ENCODE measurements around the gene FNDC10.
A peak's percentile ranks its signal among the peaks of the same experiment; 100 is the strongest.
"Not testable (repeated sequence)": the region's sequence is repeated elsewhere in the genome, so short reads cannot be mapped to it uniquely, and the experiment has no call there.

Gene FNDC10

DNA sequence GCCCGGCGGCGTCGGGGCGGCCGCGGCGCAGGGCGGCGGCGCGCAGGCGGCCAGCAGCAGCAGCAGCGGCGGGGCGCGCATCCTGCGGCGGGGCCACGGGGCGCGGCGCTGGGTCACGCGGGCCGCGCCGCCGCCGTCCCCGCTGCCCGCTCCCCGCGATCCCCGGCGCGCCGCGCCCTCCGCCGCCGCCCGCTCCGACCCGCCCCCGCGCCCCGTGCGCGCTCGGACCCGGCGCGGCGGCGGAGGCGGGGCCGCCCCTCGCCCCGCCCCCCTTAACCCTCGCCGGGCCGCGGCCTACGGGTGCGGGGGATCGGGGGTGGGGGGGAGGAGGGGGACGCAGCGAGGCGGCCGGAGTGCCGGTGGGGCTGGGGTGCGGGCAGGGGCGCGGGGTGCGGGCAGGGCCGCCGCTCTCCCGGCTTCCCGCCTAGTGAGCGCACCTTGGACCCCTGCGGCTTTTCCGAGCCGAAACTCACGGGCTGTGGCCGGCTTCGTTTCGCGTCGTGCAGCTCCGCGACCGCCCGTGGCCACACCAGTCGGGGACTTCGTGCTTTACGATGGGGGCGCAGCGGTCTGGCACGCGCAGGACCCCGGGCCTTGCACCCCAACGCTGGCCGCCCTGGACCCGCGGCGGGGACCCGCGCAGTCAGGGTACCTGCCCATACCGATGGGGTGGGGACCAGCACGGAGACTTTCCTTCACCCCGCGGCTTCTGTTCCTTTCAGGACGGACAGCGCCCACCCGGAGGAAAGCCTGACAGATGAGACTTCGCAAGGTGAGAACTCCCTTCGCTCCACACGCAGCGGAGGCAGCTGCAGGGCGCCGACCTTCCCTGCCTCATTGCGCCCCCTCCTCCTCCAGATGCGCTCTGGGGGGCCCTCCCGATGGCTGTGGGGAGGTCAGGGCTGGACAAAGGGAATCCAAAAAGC is at the start of gene FNDC10:
TSS of gene FNDC10 (minus strand) at position 201 of the 926 bp plus-strand sequence. CDS start at position 81, 120 bp downstream.
- no peak for DNase-seq (ENCODE audit: low spot score)

DNA sequence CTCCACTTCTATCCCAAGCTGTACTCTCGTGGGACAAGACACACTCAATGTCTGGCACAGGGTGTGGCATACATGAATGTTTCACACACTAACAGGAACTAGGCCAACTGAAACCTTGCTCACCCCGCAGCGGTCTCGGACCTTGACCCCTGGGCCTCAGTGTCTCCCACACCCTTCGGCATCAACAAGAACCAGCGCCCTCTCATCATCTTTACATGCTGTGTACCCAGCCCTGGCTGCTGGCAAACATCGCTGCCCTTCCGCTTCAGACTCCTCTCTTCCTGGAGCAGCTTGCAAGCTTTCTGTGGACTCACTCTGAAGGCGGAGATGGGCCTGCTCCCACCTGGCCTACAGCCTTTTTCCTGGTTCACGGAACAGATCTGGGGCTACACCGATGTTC is 48.3 kb upstream of the FNDC10 start:
- not testable (repeated sequence) for DNase-seq (ENCODE audit: low spot score)

DNA sequence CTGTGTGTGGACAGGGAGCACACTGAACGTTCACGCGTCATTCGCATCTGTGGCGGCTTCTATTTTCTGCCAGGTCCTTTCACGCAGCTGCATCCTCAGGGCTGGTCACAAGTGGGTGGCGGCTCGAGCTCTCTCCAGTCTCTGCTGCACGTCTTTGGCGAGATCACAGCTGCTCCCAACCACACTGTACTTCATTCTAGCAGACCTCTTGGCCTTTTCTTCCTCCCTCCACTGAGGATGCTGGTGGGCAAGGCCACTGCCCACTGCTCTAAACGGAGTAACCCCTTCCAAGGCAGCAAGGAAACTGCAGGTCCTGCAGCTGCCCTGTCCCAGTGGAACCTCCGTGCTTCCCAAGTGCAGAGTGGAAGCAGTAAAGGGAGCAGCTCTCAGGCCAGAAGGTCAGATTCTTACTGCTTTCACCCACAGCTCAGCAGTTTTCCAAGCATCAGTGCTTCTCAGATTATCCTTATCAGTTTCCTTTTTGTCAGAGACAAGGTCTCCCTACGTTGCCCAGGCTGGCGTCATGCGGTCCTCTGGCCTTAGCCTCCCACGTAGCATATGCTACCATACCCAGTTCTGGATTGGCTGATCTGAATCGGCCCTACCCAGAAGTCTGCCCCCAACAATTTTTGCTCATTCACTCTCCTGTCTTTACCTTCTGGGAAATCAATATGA is 47.8 kb upstream of the FNDC10 start:
- peak; percentile 81 for DNase-seq (ENCODE audit: low spot score)

GRCh38 chr1:1646326-1646725 is 46.4 kb upstream of the FNDC10 start:
- not testable (repeated sequence) for DNase-seq (ENCODE audit: low spot score)

DNA sequence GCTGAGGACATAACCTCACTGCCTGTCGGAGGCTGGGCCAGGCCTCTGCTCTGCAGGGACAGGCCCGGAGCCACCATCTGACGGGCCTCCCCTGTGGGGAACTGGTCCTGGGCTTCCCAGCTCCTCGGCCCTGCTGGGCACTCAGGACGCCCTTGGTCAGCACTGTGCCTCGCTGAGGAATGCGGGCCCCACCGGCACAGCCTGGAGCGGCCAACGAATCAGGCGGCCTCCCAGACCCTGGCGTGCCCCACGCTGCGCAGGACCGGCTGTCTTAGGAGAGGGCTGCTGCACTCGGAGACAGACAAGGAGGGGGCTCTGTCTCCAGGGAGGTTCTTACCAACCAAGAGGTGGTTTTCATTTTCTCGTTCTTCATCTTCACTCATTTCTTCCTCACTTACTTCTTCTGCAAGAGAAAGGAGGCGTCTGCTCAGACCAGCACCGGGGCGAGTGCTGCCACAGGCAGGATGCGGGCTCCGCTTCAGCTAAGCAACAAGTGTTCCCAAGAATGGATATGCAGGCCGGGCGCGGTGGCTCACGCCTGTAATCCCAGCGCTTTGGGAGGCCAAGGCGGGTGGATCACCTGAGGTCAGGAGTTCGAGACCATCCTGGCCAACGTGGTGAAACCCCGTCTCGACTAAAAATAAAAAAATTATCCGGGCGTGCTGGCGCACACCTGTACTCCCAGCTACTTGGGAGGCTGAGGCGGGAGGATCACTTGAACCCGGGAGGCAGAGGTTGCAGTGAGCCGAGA is 41.0 kb upstream of the FNDC10 start:
- DNase-seq (ENCODE audit: low spot score): not testable (repeated sequence)

GRCh38 chr1:1640081-1640480 is 40.1 kb upstream of the FNDC10 start:
- not testable (repeated sequence) for DNase-seq (ENCODE audit: low spot score)

- DNase-seq (ENCODE audit: low spot score): not testable (repeated sequence)
These were observed 39.4 kb upstream of the FNDC10 start for GRCh38 chr1:1639368-1639767.

GRCh38 chr1:1638528-1638927 is 38.6 kb upstream of the FNDC10 start:
- not testable (repeated sequence) for DNase-seq (ENCODE audit: low spot score)

DNA sequence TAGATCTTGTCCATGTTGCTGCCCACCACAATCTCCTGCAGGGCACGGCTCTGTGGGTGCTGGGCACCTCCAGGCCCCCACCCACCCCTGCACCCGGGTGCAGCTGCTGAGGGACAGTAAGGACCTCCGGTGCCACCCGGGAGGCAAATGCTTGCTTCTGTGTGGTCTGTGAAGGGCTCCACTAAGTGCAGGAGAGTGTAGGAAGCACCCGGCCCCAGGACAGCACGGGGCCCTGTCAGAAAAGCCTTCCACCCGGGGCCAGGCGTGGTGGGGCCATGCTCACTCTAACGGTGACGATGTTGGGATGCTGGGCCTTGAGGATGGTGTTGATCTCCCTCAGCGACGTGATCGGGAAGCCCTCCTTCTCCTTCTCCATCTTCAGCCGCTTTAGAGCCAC is 37.5 kb upstream of the FNDC10 start:
- not testable (repeated sequence) for DNase-seq (ENCODE audit: low spot score)

- not testable (repeated sequence) for DNase-seq (ENCODE audit: low spot score)
These were observed 36.9 kb upstream of the FNDC10 start for GRCh38 chr1:1636621-1637478.

- not testable (repeated sequence) for DNase-seq (ENCODE audit: low spot score)
These were observed 34.7 kb upstream of the FNDC10 start for GRCh38 chr1:1634613-1635012.

- DNase-seq (ENCODE audit: low spot score): not testable (repeated sequence)
These were observed 33.5 kb upstream of the FNDC10 start for GRCh38 chr1:1633409-1633808.

GRCh38 chr1:1631782-1632420 is 32.0 kb upstream of the FNDC10 start, which contains the start of gene MMP23B:
Gene MMP23B (plus strand): TSS chr1:1632173. CDS start chr1:1632219, 46 bp downstream.
- no peak for DNase-seq (ENCODE audit: low spot score)

DNA sequence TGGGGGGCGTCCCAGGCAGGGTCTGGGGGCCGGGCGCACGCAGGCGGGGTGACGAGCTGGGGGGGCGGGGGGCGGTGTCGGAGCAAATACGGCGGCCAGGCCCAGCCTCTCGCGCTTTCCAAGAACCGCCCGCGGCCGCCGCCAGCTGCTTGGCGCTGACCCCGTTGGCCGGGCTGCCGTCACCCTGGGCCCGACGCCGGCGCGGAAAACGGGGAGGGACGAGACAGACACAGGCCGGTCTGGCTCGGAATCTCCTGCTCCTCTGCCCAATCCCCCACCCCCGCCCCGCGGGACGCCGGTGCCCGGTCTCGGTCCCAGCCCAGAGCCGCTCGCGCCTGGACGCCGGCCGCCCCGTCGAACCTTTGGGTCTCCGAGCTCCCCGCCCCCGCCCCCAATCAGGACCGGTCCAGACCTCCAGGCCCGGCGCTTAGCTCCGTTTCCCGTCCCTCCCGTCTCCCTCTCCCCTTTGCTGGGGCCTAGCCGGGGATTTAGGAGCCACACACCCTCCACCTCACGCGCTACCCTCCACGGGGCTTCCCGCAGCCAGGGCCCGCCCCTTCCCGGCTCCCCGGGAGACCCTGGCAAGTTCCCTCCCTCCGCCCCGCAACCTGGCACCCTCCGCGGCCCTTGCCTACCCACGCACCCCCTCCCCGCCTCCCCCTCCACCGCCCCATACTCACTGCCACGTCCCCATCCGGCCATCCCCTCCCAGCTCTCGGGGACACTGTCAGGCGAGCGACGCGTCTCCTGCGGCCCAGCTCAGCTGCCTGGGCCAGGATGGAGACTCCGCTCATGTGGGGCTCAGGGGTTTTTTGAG is 31.2 kb upstream of the FNDC10 start:
- no peak for DNase-seq (ENCODE audit: low spot score)

DNA sequence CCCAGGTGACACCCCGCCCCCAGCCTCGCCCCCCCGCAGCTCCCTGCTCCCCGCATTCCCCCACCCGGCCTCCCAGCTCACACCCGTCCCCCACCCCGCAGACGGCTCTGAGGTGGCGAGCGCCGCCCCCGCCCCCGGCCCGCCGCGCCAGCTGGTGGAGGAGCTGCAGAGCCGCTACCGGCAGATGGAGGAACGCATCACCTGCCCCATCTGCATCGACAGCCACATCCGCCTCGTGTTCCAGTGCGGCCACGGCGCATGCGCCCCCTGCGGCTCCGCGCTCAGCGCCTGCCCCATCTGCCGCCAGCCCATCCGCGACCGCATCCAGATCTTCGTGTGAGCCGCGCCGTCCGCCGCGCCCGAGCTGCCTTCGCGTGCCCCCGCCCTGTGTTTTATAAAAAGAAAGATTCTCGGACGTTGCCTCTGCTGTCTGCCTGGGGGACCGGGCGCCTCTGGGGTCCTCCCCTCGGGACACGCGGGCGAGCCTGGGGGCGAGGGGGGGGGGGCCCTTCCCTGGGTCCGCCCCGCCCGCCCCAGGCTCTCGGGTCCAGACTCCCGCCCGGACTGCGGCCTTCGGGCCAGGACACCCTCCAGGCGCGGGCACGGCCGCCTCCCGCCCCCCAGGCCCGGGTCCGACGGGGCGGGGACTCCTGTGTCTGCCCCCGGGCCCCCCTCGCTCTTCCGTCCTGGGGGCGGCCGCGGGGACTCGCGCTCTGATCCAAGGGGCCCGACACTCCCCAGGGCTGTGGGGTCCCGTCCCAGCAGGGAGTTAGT is 30.4 kb upstream of the FNDC10 start:
- DNase-seq (ENCODE audit: low spot score): peak; percentile 38

GRCh38 chr1:1629430-1630190 is 29.7 kb upstream of the FNDC10 start:
- DNase-seq (ENCODE audit: low spot score): no peak

GRCh38 chr1:1628754-1629429 is 29.0 kb upstream of the FNDC10 start:
- DNase-seq (ENCODE audit: low spot score): no peak
